ENCODE measurements around the gene HMCN2.
A peak's percentile ranks its signal among the peaks of the same experiment; 100 is the strongest.
"Not testable (repeated sequence)": the region's sequence is repeated elsewhere in the genome, so short reads cannot be mapped to it uniquely, and the experiment has no call there.

Gene HMCN2

DNA sequence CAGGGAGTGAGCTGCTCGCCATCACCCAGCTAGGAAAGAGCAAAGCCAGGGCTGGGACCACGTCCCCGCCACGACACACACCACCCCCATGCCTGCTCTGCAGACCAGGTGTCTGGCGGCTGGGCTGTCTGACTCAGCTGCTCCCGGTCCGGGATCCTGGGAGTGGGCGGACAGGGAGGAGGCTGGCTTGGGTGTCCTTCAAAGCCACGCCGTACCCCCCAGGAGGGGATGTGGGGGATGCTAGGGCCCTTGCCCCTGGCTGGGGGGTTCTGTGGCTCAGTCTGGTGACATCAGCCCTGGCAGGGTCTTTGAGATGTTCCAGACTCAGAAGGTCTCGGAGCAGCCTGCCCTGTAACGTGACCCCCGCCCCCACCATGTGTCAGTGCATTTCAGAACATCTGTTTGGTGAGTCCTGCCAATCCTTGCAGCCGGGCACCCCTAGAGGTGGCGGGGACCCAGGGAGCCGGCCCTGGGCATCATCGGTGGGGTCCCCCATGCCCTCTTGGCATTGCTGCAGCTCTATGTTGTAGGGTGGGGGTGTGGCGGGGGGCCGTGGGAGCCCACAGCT lies 62.3 kb downstream of the HMCN2 start:
- no peaks in the 10 kb centered on the region for H3K4me1 Mint-ChIP-seq
- ATAC-seq, result peak; percentile 12
- H3K27me3 Mint-ChIP-seq, result peaks cover 36% of the 10 kb centered on the region

DNA sequence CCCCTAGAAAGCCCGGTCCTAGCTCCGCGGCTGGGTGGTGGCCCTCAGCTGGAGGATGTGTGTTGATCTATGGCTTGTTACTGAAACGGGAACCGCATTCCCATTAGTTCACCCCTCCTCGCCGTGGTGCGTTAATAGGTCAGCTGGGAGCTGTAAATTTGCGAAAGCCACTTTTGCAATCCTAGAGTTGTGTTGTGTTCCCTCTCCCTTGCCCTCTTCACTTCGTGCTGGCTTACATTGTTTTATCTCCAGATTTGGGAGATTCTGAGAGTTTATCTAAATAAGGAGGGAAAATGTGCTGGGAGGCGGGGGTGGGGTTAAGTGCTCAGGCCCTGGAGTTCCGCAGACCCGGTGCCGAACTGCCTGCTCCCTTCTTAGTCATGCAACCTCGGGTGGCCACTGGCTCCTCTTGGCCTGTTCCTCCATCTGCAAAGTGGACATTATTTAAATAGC lies 62.8 kb downstream of the HMCN2 start:
- Mint-ChIP-seq H3K9me3 (no peaks in the 10 kb centered on the region), H3K36me3 (ENCODE audit: low read depth) (no peaks in the 10 kb centered on the region), H3K27me3 (peaks cover 33% of the 10 kb centered on the region), H3K4me1 (no peaks in the 10 kb centered on the region), H3K4me3 (no peak overlapping the region), H3K27ac (no peak overlapping the region)
- no peak for ATAC-seq
- DNase-seq, result no peak

More for the DNA sequence above, 62.3 kb downstream of the HMCN2 start:
- Mint-ChIP-seq H3K36me3 (ENCODE audit: low read depth) (no peaks in the 10 kb centered on the region), H3K4me3 (no peak overlapping the region), H3K9me3 (no peaks in the 10 kb centered on the region), H3K27ac (no peak overlapping the region)
- no peak for DNase-seq

DNA sequence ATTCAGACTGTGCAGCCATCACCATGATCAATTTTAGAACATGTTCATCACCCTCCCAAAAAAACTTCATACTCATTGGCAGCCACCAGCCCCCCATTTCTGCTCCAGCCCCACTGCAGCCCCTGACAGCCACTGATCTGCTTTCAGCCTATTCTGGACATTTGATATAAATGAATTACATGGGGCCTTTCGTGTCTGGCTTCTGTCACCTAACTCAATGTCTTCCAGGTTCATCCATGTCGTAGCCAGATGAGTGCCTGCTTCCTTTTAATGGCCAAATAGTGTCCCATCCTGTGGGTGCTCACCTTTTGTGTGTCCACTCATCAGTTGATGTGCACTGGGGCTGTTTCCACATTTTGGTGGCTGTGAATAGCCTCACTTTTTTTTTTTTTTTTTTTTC lies 63.5 kb downstream of the HMCN2 start:
- no peaks in the 10 kb centered on the region for H3K36me3 Mint-ChIP-seq (ENCODE audit: low read depth)
- ATAC-seq, result no peak
- no peaks in the 10 kb centered on the region for H3K4me1 Mint-ChIP-seq
- no peak overlapping the region for H3K4me3 Mint-ChIP-seq
- no peak overlapping the region for H3K27ac Mint-ChIP-seq
- peaks cover 39% of the 10 kb centered on the region for H3K27me3 Mint-ChIP-seq
- no peaks in the 10 kb centered on the region for H3K9me3 Mint-ChIP-seq
- no peak for DNase-seq

DNA sequence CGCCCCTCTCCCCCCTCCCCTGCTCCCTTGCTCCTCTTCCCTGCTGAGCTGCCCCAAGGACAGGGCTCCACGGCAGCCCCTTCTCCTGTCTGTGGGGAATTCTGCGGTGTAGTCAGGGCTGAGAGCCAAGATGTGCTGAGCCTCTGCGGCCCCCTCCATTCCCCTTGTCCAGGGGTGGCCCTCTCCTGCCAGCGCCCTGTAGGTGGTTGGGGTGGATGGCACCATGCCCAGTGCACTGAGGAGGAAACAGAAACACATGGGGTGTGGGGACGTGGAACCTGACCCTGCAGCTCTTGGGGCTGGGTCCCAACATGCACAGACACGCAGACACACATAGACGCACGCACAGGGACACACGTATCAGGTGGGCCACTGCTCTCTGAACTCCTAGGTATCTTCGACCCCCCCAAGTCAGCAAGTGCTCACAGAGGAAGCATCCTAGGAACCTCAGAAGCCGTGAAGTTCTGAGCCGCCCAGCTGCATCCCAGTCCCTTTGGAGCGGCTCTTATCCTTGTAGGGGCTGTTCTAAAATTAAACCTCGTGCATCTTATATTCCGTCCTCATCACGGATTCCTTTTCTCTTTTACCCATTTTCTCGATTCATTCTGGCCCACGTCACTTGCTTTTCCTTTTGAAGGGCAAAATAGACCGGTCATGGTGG lies 64.8 kb downstream of the HMCN2 start:
- no peak for ATAC-seq
- H3K4me1 Mint-ChIP-seq, result no peaks in the 10 kb centered on the region
- H3K36me3 Mint-ChIP-seq (ENCODE audit: low read depth), result no peaks in the 10 kb centered on the region
- no peaks in the 10 kb centered on the region for H3K9me3 Mint-ChIP-seq
- H3K27ac Mint-ChIP-seq, result no peak overlapping the region
- no peak overlapping the region for H3K4me3 Mint-ChIP-seq
- peaks cover 49% of the 10 kb centered on the region for H3K27me3 Mint-ChIP-seq
- no peak for DNase-seq

DNA sequence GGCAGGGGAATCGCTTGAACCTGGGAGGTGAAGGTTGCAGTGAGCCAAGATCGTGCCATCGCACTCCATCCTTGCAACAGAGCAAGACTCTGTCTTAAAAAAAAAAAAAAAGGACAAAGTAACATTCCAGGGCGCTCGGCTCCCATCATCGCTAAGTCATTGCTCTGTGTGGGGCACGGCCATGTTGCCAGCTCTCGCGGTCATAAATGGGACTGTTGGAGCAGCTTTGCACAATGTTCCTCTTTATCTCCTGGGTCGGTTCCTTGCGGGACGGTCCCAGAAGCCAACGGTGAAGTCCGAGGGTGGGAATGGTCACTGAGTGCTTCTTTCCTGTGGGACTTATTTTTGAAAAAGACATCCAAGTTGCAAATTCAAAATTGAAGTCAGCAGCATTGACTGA lies 65.5 kb downstream of the HMCN2 start:
- H3K4me1 Mint-ChIP-seq, result no peaks in the 10 kb centered on the region
- no peak overlapping the region for H3K27ac Mint-ChIP-seq
- H3K9me3 Mint-ChIP-seq, result no peaks in the 10 kb centered on the region
- H3K36me3 Mint-ChIP-seq (ENCODE audit: low read depth), result no peaks in the 10 kb centered on the region
- H3K27me3 Mint-ChIP-seq, result peaks cover 50% of the 10 kb centered on the region
- no peak overlapping the region for H3K4me3 Mint-ChIP-seq
- ATAC-seq (no peak), DNase-seq (no peak)

DNA sequence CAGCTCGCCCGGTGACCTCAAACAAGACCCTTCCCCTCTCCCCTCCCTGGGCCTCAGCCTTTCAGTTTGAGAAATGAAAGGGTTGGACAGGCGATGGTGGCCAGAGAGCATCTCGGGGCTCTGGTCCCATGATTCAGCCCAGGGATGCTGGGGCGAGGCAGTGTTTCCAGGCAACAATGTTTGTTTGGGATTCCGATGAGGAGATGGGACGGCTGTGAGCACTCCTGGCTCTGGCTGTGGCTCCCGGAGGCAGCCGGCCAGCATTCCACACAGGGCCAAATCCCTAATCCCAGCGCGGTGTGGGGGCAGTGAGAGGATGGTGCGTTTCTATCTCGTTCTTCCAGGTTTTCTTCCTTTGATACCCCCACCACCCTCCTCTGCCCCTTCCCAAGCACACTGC lies 66.0 kb downstream of the HMCN2 start:
- Mint-ChIP-seq H3K36me3 (ENCODE audit: low read depth) (no peaks in the 10 kb centered on the region), H3K4me1 (no peaks in the 10 kb centered on the region), H3K27me3 (peaks cover 46% of the 10 kb centered on the region), H3K27ac (no peak overlapping the region), H3K9me3 (no peaks in the 10 kb centered on the region), H3K4me3 (no peak overlapping the region)
- DNase-seq (no peak), ATAC-seq (no peak)

DNA sequence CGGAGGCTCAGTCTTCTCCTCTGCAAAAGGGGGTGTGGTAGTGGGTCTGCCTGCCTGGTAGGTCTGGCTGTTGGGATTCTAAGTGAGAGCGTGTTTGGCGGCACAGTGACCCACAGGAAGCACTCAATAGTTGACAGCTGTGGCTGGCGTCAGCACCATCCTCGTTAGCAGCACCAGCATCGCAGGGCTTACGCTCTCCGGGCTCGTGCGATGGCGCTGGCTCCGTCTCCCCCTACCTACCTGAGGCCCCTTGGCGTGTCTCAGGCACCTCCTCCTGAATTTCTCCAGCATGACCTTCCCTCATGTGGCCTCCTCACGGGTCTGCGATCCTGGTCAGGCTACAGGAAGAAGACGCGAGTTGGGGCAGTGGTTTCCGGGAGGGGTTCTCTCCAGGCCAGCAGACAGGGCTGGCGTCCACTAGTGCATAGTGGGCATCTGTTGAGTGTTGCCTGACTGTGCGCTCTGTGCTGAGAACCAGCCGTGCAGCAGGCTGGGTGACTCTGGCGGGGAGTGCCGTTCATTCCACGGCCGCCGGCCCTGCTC lies 66.9 kb downstream of the HMCN2 start:
- H3K27ac Mint-ChIP-seq, result no peak overlapping the region
- no peaks in the 10 kb centered on the region for H3K4me1 Mint-ChIP-seq
- DNase-seq (no peak), ATAC-seq (no peak)
- H3K9me3 Mint-ChIP-seq, result no peaks in the 10 kb centered on the region
- H3K36me3 Mint-ChIP-seq (ENCODE audit: low read depth), result no peaks in the 10 kb centered on the region
- peaks cover 40% of the 10 kb centered on the region for H3K27me3 Mint-ChIP-seq
- H3K4me3 Mint-ChIP-seq, result no peak overlapping the region

DNA sequence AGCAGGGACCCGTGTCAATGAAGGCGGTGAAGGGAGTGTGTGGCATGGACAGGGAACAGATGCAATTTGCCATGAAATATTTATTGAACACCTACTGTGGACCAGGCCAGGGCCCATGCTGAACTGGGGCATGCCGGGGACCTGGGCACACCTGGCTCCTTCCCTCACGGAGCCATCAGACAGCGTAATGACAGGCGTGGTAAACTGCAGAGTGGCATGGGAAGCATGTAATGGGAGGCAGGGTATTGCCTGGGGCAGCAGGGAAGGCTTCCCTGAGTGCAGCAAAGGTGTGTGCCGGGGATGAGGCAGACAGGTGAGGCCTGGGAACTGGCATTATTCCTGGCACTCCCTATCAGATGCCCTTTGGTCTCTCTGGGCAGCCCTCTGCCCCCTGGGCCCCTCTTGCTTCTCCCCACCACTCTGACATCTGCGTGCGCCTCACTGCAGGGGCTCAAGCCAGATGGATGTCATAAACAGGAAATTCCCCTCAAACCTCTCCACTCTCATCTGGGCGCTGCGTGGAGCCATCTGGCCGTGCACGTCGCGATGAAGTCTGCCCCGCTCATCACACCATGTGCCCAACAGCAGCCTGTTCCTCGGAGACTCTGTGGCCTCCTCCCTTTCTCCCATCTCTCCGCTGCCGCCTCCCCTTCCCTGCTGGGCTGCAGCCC lies 67.6 kb downstream of the HMCN2 start:
- Mint-ChIP-seq H3K9me3 (no peaks in the 10 kb centered on the region), H3K4me1 (no peaks in the 10 kb centered on the region), H3K36me3 (ENCODE audit: low read depth) (no peaks in the 10 kb centered on the region), H3K27me3 (peaks cover 40% of the 10 kb centered on the region), H3K27ac (no peak overlapping the region), H3K4me3 (no peak overlapping the region)
- ATAC-seq (no peak), DNase-seq (no peak)

DNA sequence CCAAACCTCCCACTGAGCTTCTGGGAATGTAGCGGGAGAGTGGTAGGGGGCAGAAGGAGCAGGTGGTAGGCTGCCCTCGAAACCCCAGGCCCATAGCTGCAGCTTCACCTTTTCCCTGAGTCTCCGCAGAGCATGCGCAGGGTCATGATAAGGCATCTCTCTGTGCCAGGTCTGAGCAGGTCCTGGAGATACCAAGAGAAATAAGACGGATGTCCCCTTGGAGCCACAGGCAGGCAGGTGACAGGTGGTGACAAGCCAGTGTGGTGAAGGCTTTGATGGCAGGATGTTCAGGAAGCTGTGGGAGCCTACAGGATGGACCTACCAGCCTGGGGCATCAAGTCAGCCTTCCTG lies 68.1 kb downstream of the HMCN2 start:
- peaks cover 35% of the 10 kb centered on the region for H3K27me3 Mint-ChIP-seq
- no peaks in the 10 kb centered on the region for H3K9me3 Mint-ChIP-seq
- no peaks in the 10 kb centered on the region for H3K4me1 Mint-ChIP-seq
- no peaks in the 10 kb centered on the region for H3K36me3 Mint-ChIP-seq (ENCODE audit: low read depth)
- no peak for DNase-seq
- no peak overlapping the region for H3K27ac Mint-ChIP-seq
- ATAC-seq, result no peak
- H3K4me3 Mint-ChIP-seq, result no peak overlapping the region

DNA sequence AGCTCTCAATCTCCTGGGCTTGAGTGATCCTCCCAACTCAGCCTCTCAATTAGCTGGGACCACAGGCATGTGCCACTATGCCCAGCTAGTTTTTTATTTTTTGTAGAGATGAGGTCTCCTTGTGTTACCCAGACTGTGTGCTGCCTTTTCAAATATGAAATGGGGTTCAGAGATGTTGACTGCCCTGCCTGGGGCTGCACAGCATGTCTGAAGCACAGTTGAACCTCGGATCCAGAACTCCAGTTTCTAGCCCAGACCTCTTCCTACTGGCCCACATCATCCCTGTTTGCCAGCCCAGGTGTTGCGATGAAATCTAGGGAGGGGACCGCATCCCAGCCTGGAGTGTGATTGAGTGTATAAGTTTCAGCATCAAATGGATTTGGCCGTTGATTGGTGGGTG lies 69.4 kb downstream of the HMCN2 start:
- Mint-ChIP-seq H3K4me3 (no peak overlapping the region), H3K27me3 (peaks cover 26% of the 10 kb centered on the region), H3K9me3 (no peaks in the 10 kb centered on the region), H3K27ac (no peak overlapping the region), H3K4me1 (no peaks in the 10 kb centered on the region), H3K36me3 (ENCODE audit: low read depth) (no peaks in the 10 kb centered on the region)
- DNase-seq (no peak), ATAC-seq (no peak)

DNA sequence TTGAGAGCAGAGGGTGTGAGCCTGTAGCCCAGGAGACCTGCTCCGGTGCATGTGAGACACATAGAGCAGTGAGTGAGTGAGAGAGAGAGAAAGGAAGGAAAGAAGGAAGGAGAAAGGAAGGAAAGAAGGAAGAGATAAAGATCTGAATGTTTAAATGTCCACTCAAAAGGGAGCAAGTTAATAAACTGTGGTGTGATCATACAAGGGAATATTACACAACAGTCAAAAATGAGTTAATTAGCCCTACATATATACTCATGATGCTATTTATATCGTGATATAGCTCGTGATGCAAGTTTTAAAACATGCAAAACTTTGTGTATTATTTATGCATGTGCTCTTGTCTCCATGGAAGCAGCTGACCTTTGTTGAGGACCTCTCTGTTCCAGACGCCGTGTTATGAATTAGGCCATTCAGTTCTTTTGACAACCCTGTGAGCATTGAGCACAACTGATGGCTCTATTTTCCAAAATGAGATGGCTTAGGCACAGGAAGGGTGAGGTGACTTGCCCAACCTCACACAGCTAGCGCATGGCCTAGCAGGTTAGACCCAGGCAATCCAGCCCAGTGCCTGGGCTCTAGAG lies 70.6 kb downstream of the HMCN2 start:
- no peaks in the 10 kb centered on the region for H3K4me1 Mint-ChIP-seq
- DNase-seq (no peak), ATAC-seq (no peak)
- no peak overlapping the region for H3K4me3 Mint-ChIP-seq
- no peaks in the 10 kb centered on the region for H3K36me3 Mint-ChIP-seq (ENCODE audit: low read depth)
- peaks cover 23% of the 10 kb centered on the region for H3K27me3 Mint-ChIP-seq
- H3K9me3 Mint-ChIP-seq, result no peaks in the 10 kb centered on the region
- H3K27ac Mint-ChIP-seq, result no peak overlapping the region

DNA sequence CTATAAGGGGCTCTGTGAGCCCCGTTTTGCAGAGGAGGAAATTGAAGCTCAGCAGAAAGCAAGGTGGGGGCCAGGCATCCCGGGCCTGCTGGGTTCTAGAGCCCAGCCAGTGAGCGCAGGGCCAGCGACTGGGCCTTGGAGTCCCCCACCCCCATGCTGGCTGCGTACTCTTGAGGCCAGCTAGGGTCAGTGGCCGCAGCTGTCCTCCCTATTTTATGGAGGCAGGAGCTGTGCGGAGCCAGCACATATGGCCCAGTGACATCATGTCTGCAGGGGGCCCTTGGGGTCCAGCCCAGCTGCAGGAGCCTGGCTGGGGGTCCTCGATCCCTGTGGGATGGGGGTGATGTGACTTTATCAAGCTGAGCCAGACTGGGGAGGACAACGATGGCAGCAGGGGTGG lies 71.3 kb downstream of the HMCN2 start:
- H3K36me3 Mint-ChIP-seq (ENCODE audit: low read depth), result no peaks in the 10 kb centered on the region
- no peak for DNase-seq
- ATAC-seq, result no peak

DNA sequence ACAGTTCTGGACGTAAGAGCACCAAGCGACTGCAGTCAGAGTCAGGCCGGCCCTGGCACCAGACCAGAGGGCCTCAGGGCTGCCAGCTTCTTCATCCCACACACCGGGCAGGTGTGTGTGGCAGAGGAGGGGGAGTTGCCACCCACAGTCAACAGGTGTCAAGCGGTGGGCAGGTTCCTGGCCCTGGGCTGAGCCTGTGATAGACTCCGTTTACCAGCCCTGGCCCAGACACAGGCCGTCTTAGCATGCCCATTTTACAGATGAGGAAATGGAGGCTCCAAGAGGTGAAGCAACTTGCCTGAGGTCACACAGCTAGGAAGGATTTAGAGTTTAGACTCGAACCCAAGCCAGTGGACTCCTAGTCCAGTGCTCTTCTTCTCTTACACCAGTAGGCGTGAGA lies 71.8 kb downstream of the HMCN2 start:
- H3K4me1 Mint-ChIP-seq, result no peaks in the 10 kb centered on the region
- H3K4me3 Mint-ChIP-seq, result no peak overlapping the region
- H3K9me3 Mint-ChIP-seq, result no peaks in the 10 kb centered on the region
- no peak overlapping the region for H3K27ac Mint-ChIP-seq
- DNase-seq, result no peak
- H3K27me3 Mint-ChIP-seq, result peaks cover 23% of the 10 kb centered on the region
- H3K36me3 Mint-ChIP-seq (ENCODE audit: low read depth), result no peaks in the 10 kb centered on the region
- no peak for ATAC-seq

More for the DNA sequence above, 71.3 kb downstream of the HMCN2 start:
- H3K4me1 Mint-ChIP-seq, result no peaks in the 10 kb centered on the region
- no peak overlapping the region for H3K4me3 Mint-ChIP-seq
- peaks cover 23% of the 10 kb centered on the region for H3K27me3 Mint-ChIP-seq
- H3K27ac Mint-ChIP-seq, result no peak overlapping the region
- no peaks in the 10 kb centered on the region for H3K9me3 Mint-ChIP-seq

DNA sequence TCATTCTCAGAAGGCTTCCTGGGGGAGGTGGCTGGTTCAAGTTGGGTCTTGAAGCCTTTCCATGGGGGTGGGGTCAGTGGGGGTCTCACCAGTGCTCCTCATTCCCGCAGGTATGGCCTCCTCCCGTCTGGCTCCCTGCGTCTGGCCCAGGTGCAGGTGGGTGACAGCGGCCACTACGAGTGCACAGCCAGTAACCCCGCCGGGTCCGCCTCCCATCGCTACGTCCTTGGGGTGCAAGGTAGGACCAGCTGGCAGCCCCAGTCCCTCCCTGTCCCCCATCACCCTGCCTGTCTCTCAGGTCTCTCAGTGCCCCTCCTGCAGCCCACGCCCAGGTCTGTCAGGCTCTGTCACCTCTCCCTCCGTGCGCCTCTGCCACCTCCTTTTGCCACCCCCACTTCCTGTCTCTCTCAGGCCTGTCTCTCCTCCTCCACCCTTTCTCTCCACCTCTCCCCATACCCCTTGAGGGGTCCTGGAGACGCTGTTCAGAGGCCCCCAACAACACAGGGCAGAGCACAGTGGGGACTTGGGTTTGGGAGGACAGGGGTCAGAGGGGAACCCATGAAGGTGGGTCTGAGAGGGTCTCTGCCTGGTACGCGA lies 72.3 kb downstream of the HMCN2 start:
- no peak for ATAC-seq
- Mint-ChIP-seq H3K27ac (no peak overlapping the region), H3K4me3 (no peak overlapping the region), H3K36me3 (ENCODE audit: low read depth) (no peaks in the 10 kb centered on the region), H3K27me3 (peaks cover 21% of the 10 kb centered on the region), H3K9me3 (no peaks in the 10 kb centered on the region), H3K4me1 (no peaks in the 10 kb centered on the region)
- DNase-seq, result no peak

DNA sequence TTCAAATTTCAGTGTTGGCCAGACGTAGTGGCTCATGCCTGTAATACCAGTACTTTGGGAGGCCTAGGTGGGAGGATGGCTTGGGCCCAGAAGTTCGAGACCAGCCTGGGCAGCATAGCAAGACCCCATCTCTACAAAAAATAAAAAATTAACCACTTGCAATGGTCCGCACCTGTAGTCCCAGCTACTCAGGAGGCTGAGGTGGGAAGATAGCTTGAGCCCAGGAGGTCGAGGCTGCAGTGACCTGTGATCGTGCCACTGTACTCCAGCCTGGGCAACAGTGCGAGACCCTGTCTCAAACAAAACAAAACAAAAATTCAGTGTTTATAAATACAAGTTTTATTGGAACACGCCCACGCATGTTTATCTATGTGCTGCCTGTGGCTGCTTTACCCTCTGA lies 73.3 kb downstream of the HMCN2 start:
- not testable (repeated sequence) for H3K36me3 Mint-ChIP-seq (ENCODE audit: low read depth); H3K4me3 Mint-ChIP-seq; H3K4me1 Mint-ChIP-seq; DNase-seq; H3K27ac Mint-ChIP-seq; ATAC-seq; H3K9me3 Mint-ChIP-seq
- H3K27me3 Mint-ChIP-seq, result peaks cover 14% of the 10 kb centered on the region
